Activated naive CD4-positive, alpha-beta T cell treated with anti-CD3 and anti-CD28 coated beads, Interleukin-2, amount 50 U/mL, for 24 hours (primary cell): ENCODE measurements around the gene AANAT.

Experiments
- H3K27ac Mint-ChIP-seq: one replicate; pipeline ENCODE4 v1.8.0; 2021; ENCODE audit warnings: mild to moderate bottlenecking, mixed read lengths
- H3K27me3 Mint-ChIP-seq: one replicate; pipeline ENCODE4 v1.8.0; 2021; ENCODE audit warnings: mixed read lengths
- H3K36me3 Mint-ChIP-seq: one replicate; pipeline ENCODE4 v1.8.0; 2021; ENCODE audit warnings: mixed read lengths
- H3K4me1 Mint-ChIP-seq: one replicate; pipeline ENCODE4 v1.8.0; 2021; ENCODE audit warnings: mixed read lengths
- H3K4me3 Mint-ChIP-seq: one replicate; pipeline ENCODE4 v1.8.0; 2021; ENCODE audit warnings: mild to moderate bottlenecking, mixed read lengths
- H3K9me3 Mint-ChIP-seq: one replicate; pipeline ENCODE4 v1.8.0; 2021; ENCODE audit warnings: mixed read lengths

Gene AANAT

DNA sequence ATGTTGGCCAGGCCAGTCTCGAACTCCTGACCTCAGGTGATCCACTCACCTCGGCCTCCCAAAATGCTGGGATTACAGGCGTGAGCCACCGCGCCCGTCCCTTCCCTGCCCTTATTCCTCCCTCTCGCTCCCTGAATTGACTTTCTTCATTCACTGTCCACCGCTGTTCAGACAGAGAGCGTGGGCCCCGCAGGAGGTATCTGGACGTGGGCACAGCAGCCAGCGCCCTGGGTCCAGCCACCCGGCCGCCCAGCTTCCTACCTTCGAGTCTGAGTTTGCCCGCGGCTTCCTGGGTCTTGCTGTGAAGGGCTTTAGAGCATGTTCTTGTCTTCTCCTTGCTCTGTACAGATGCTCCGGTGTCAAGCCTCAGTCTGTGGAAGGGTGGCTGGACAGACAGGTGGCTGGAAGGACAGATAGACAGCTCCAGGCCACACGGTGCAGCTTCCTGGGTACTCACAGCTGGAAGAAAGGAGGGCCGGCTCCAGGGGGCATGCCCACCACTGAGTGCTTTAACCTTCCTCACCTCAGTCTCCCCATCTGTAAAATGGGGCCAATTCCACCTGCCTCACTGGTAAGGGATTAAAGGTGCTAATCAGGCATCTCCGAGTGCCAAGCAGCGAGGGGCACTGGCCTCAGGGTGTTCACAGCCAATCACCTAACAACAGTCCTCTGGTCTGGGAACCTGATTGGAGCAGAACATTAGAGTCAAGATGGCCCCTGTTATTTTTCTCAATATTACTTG lies 20.2 kb downstream of the AANAT start:
- Mint-ChIP-seq H3K27me3 (no peaks in the 10 kb centered on the region), H3K27ac (no peak overlapping the region), H3K36me3 (peaks cover 2% of the 10 kb centered on the region), H3K4me3 (no peak overlapping the region), H3K4me1 (peaks cover 14% of the 10 kb centered on the region), H3K9me3 (no peaks in the 10 kb centered on the region)

DNA sequence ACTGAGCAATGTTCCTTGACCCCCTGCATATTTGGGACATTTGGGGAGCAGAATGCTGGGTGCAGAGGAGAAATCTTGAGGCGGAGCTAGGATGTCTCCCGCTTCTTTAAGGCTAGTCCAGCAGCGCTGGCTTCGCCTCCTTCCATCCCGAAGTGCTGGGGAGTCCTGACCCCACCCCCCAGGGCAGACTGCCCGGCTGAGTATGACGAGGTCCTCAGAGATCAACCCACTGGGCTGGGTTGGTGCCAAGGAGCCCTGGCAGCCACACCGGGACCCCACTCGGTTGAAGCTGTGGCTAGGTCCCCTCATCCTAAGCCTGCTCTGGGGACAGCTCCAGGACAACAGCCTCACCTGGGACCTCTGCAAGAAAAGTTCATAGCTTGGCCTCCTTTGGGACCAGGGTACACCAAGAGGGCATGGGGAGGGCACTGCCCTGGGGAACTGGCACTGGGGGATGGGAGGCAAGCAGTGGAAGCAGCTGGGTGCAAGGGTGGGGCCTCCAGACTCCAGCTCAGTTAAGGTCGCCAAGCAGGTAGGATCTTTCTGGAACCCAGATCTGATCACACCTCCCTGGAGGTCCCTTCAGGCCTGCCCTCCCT lies 22.8 kb downstream of the AANAT start:
- H3K4me3 Mint-ChIP-seq: no peak overlapping the region
- H3K27ac Mint-ChIP-seq: no peak overlapping the region
- H3K27me3 Mint-ChIP-seq: no peaks in the 10 kb centered on the region
- peaks cover 28% of the 10 kb centered on the region for H3K4me1 Mint-ChIP-seq
- H3K9me3 Mint-ChIP-seq: no peaks in the 10 kb centered on the region
- H3K36me3 Mint-ChIP-seq: peaks cover 2% of the 10 kb centered on the region

DNA sequence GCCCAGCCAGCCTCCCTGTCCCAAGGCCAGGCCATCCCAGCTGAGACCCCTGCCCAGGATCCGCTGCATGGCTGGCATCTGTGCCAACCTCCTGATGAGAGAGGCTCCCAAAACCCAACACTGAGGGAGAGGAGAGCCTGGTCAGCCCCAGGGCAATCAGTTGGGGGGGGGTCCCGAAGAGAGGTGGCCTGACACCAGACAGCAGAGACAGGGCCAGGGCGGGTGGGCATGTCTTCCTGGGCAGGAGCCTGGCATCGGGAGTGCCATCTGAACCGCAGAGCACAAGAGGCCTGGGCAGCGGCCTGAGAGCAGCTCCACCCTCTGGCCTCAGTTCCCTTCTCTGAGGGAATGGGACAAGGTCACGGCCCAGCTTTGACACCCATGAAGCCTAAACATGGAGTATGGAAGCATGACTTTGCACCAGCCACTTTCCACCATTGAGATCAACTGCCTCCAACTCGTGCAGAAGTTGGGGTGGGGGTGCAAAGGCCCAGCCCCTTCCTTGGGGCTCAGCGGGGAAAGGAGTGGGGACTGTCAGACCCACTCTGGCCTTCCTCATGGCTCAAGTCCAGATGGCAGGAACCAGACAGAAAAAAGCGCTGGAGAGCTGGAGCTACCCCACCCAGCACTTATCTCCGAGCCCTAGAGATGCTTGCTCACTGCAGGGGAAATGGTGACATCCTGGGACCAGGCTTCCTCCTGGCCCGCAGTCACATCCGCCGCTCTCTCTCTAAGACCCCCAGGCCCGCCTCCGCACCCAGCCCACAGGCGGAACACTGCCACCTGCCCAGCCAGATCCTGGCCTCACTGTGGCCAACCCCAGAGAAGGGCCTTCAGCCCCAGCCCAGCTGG lies 24.1 kb downstream of the AANAT start:
- peaks cover 2% of the 10 kb centered on the region for H3K36me3 Mint-ChIP-seq
- no peak overlapping the region for H3K27ac Mint-ChIP-seq
- H3K27me3 Mint-ChIP-seq: no peaks in the 10 kb centered on the region
- H3K4me1 Mint-ChIP-seq: peaks cover 31% of the 10 kb centered on the region
- no peaks in the 10 kb centered on the region for H3K9me3 Mint-ChIP-seq
- peak overlapping the region; percentile 49 for H3K4me3 Mint-ChIP-seq

DNA sequence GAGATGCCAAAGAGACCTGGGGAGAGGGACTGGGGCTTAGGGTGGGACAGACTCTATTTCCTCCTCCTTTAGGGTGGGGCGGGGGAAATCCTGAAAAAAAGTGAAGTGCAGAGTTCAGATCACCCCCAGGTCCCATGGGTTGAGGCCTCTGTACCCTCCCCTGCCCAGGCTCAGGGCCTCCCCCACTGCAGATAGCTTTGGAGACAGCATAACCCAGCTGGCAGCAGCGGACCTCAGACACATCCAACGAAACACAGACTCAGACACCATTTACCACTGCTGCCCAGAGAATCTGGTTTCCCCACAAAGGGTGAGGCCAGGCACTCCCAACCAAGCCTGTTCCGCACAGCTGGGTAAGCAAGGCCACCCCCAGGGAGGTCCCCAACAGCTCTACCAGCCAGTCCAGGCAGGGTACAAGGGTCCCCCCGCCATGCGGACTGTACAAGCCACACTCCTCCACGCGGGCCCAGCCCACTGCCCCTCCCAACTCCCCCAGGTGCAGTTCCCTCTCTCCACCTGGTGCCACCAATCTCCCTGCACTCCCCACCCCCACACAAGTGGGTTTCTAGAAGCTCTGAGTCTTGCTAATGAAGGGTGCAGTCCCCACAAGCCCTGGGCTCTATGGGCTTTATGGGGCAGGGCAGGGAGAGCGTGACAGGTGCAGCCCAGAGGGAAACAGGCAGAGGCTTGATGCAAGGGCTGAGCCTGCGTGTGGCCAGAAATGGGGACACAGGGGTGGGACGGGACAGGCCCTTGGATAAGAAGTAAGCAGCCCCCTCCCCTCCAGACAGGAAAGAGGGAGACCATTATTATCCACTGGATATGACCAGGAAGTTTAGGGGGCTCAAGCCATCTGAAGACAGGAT lies 25.0 kb downstream of the AANAT start:
- peak overlapping the region; percentile 82 for H3K4me3 Mint-ChIP-seq
- H3K4me1 Mint-ChIP-seq: peaks cover 32% of the 10 kb centered on the region
- peak overlapping the region; percentile 84 for H3K27ac Mint-ChIP-seq
- H3K27me3 Mint-ChIP-seq: no peaks in the 10 kb centered on the region
- H3K9me3 Mint-ChIP-seq: no peaks in the 10 kb centered on the region
- H3K36me3 Mint-ChIP-seq: peaks cover 2% of the 10 kb centered on the region

DNA sequence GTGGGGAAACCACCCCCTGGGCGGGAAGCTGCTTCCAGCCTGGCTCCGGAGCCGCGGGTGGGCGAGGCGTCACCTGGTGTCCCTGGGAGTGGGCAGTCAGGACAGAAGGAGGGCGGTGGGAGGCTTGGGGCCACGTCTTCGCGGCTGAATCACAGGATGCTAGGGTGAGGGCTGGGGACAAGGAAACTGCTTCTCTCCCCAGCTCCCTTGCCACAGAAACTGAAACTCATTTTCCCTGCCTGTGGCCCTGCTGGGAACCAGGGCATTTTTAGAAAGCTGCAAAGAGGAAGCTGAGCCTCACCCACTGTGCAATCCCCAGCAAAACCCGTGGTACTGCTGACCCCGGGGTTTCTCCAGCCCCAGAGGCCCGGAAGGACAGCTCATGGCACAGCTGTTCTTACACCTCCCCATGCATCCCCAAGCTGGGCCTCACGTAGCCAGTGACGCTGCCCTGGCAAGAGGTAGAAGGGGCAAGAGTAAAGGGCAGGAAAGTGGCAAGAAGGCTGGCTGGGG lies 25.6 kb downstream of the AANAT start:
- peaks cover 32% of the 10 kb centered on the region for H3K4me1 Mint-ChIP-seq
- H3K4me3 Mint-ChIP-seq: peak overlapping the region; percentile 82
- no peaks in the 10 kb centered on the region for H3K27me3 Mint-ChIP-seq
- H3K27ac Mint-ChIP-seq: peak overlapping the region; percentile 84
- H3K36me3 Mint-ChIP-seq: no peaks in the 10 kb centered on the region
- no peaks in the 10 kb centered on the region for H3K9me3 Mint-ChIP-seq

DNA sequence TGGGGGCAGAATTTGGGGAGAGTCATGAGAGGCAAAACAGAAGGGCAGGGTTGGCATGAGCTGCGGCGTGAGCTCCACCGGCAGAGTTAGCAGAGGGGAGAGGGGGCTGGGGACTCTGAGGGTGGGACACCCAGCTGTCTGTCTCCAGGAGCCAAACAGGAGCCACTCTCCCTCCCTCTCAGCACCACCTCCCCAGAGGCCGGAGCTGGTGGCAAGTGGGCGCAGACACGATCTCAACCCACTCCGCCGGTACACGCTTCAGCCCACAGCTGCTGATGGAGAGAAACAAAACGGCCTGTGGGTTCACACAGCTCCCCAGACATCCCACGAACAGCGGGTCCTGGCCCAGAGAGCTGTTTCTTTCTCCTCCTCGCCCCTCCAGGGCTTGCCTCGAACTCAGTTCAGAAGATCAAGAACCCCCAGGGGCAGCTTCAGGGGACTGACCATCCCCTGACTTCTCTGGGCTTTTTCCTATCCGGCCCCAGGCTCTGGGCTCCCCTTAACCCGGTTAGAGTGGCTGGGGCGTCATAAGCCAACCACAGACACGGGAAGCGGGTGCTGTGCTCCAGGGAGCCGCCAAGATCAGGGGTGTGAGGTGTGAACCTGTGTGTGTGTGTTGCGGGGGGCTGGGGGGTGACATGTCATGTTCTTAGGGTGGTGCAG lies 26.2 kb downstream of the AANAT start:
- Mint-ChIP-seq H3K9me3 (no peaks in the 10 kb centered on the region), H3K4me1 (peaks cover 35% of the 10 kb centered on the region), H3K27ac (peak overlapping the region; percentile 77), H3K36me3 (no peaks in the 10 kb centered on the region), H3K4me3 (peak overlapping the region; percentile 82), H3K27me3 (no peaks in the 10 kb centered on the region)

DNA sequence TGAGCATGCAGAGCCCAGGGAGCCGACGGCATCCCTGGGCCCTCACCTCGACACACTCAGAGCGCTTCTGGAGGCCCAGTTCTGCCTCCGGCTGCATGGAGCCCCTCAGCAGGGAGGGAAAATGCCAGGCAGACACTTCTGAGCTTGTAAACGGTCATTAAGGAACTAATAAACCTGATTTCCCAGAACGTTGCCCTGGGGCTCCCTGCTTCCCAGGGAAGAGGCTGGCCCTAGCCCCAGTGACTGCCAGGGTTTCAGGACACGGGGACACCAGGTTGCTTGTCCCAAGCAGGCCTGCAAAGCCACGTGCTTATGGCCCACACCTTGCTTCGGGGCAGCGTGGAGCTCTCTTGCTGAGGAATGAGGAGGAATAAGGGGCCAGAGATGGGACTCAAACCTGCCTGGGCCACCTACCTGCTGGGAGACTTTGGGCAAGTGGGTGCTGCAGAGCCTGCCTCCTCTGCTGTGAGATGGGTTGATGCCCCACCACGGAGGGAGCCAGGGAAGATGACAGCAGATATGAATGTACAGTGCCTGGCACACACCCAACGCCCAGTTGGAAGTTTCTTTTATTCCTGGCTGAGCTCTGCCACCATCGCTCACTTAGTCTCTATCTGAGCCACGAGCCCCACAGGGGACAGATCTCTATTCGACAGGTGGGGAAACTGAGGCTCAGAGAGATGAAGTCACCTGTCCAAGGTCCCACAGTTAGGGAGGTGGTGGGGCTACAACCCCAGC lies 28.4 kb downstream of the AANAT start:
- no peak overlapping the region for H3K27ac Mint-ChIP-seq
- H3K4me1 Mint-ChIP-seq: peaks cover 55% of the 10 kb centered on the region
- H3K9me3 Mint-ChIP-seq: no peaks in the 10 kb centered on the region
- H3K36me3 Mint-ChIP-seq: no peaks in the 10 kb centered on the region
- H3K4me3 Mint-ChIP-seq: no peak overlapping the region
- H3K27me3 Mint-ChIP-seq: no peaks in the 10 kb centered on the region

DNA sequence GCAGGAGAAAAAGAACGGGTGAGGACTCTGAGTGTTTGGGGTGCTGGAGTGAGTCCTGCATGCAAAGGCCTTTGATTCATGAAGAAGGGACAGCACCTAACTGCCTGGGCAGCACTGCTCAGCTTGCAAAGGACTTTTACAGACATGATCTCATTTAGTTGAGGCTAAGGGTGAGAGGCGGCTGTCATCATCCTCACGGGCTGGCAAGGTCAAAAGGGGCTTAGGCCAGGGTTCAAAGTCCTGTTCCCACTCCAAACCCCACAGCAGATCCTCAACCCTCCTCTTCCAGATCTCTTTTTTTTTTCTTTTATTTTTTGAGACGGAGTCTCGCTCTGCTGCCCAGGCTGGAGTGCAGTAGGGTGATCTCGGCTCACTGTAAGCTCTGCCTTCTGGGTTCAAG lies 29.1 kb downstream of the AANAT start:
- no peaks in the 10 kb centered on the region for H3K9me3 Mint-ChIP-seq
- H3K27ac Mint-ChIP-seq: no peak overlapping the region
- H3K27me3 Mint-ChIP-seq: no peaks in the 10 kb centered on the region
- no peaks in the 10 kb centered on the region for H3K36me3 Mint-ChIP-seq
- no peak overlapping the region for H3K4me3 Mint-ChIP-seq
- H3K4me1 Mint-ChIP-seq: peaks cover 55% of the 10 kb centered on the region

DNA sequence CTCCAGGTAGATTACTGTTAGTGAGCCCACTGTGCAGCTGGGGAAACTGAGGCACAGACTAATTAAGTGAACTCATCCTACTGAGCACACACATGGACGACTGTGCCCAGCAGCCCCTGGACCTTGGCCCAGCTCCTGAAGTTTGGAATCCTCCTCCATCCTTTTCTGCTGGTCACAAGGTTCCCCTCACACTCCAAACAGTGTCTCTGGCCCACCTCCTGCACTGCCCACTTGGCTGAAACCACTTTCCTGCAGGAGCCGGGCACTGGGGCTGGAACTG lies 30.2 kb downstream of the AANAT start:
- Mint-ChIP-seq H3K9me3 (no peaks in the 10 kb centered on the region), H3K27me3 (no peaks in the 10 kb centered on the region), H3K4me3 (no peak overlapping the region), H3K4me1 (peaks cover 48% of the 10 kb centered on the region), H3K36me3 (no peaks in the 10 kb centered on the region), H3K27ac (peak overlapping the region; percentile 41)

DNA sequence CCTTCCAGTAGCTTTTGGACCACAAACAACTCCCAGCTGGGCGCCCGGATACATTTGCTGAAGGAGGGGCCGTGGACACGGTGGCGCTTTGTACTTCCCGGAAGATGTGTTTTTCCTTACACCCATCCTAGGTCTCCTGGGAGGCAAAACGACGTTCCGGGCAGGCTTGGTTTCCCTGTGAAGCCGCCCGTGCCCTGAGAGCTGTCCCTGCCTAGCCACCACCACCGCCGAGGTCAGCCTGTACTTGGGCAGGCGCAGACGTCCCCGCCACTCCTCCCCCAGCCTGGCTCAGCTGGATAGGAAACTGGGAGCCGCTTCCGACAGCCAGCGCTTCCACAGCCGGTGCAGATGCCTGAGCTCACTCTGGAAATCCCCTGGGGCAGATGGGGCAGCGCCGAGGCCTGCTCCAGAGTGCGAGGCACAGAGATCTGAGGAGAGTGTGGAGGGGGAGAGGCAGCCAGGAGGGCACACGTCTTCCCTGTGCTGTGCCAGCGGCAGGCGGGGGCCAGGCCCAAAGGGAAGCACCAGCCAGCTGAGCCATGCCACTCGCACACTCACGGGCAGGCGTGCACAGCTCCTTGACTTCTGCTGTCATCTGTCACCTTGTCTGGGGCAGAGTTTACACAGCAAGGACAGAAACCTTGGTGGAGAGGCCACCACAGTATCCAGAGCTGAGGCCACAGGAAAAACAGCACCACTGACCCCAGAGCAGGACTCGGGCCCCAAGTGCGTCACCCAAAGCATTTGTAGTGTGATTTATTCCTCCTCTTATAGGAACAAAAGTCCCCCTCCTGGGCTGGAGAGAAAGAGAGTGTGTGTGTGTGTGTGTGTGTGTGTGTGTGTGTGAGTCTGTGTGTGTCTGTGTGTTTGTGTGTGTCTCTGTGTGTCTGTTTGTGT lies 30.8 kb downstream of the AANAT start:
- Mint-ChIP-seq H3K4me1 (peaks cover 42% of the 10 kb centered on the region), H3K4me3 (peak overlapping the region; percentile 44), H3K27me3 (no peaks in the 10 kb centered on the region), H3K9me3 (no peaks in the 10 kb centered on the region), H3K27ac (no peak overlapping the region), H3K36me3 (no peaks in the 10 kb centered on the region)

DNA sequence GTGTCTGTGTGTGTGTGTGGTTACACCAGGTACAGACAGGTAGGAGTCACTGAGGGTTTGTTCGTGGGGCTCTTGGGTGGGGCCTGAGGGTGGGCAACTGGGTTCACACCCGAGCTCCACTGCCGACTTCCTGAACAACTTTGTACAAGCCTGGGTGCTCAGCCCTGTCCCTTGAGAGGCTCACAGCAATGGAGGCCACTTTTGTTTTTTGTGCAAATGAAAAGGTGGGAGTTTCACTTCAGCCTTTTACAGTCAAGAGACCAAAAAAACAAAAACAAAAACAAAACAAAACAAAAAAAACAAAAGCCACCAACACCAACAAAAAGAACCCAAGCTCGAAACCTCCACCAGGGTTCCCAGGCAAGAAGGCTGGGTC lies 31.5 kb downstream of the AANAT start:
- no peaks in the 10 kb centered on the region for H3K9me3 Mint-ChIP-seq
- no peak overlapping the region for H3K27ac Mint-ChIP-seq
- peak overlapping the region; percentile 44 for H3K4me3 Mint-ChIP-seq
- H3K27me3 Mint-ChIP-seq: no peaks in the 10 kb centered on the region
- H3K4me1 Mint-ChIP-seq: peaks cover 36% of the 10 kb centered on the region
- no peaks in the 10 kb centered on the region for H3K36me3 Mint-ChIP-seq

DNA sequence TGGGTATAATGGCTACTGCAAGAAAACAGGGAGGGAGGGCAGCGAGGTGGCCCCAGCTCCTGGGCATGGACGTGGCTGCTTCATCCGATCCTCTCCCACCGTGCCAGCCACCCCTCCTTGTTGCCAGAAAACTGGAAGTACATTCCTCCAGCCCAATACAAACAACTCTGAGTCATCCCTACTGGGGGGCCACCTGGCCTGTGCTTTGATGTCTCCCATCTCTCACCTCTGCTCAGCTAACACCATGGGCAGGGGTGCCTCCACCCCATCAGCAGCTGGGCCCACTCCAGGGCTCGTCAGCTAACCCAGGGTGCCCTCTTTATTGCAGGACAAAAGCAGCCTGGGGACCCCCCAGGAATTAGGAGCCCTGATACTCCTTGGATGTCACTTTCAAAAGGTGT lies 31.9 kb downstream of the AANAT start:
- no peaks in the 10 kb centered on the region for H3K27me3 Mint-ChIP-seq
- H3K36me3 Mint-ChIP-seq: no peaks in the 10 kb centered on the region
- H3K27ac Mint-ChIP-seq: no peak overlapping the region
- H3K4me3 Mint-ChIP-seq: peak overlapping the region; percentile 87
- peaks cover 34% of the 10 kb centered on the region for H3K4me1 Mint-ChIP-seq
- no peaks in the 10 kb centered on the region for H3K9me3 Mint-ChIP-seq

DNA sequence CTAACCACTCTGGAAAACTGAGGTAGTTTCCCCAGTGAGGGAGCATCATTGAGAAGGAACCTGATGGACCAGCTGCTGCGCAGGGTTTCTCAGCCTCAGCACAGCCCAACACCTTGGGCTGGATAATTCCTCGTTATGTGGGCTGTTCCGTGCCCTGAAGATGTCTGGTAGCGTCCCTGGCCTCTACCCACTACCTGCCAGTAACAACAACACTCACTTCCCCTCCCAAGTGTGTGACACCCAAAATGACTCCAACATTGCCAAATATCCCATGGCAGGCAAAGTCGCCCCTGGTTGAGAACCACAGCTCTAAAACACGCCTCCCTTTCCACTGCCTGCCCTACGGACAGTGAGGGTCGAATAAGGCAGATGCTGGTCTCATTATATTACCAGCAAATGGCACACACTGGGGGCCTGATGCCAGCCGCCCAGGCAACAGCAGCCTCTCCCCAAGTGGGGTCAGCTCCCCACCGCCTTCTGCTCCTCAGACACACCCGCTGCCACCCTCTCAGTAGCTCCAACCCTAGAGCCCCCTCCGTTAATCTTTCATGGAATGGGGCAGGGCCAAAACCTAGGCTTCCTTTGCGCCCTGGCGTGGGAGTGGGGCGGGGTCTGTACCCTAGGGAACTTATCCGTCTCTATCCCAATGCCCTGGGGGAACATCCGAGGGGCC lies 32.8 kb downstream of the AANAT start:
- no peaks in the 10 kb centered on the region for H3K9me3 Mint-ChIP-seq
- peak overlapping the region; percentile 87 for H3K4me3 Mint-ChIP-seq
- no peak overlapping the region for H3K27ac Mint-ChIP-seq
- no peaks in the 10 kb centered on the region for H3K27me3 Mint-ChIP-seq
- peaks cover 34% of the 10 kb centered on the region for H3K4me1 Mint-ChIP-seq
- H3K36me3 Mint-ChIP-seq: no peaks in the 10 kb centered on the region
